ENCODE results near the gene GRM4.
"Not testable (repeated sequence)": the region's sequence is repeated elsewhere in the genome, so short reads cannot be mapped to it uniquely, and the experiment has no call there.

Gene GRM4

GRCh38 chr6:34059914-34060313 is 86.0 kb downstream of the GRM4 start:
- DNase-seq = no peak

- DNase-seq = no peak
Measured at GRCh38 chr6:34059136-34059731, 86.7 kb downstream of the GRM4 start.

GRCh38 chr6:34057790-34058189 is 88.1 kb downstream of the GRM4 start:
- DNase-seq = no peak

DNA sequence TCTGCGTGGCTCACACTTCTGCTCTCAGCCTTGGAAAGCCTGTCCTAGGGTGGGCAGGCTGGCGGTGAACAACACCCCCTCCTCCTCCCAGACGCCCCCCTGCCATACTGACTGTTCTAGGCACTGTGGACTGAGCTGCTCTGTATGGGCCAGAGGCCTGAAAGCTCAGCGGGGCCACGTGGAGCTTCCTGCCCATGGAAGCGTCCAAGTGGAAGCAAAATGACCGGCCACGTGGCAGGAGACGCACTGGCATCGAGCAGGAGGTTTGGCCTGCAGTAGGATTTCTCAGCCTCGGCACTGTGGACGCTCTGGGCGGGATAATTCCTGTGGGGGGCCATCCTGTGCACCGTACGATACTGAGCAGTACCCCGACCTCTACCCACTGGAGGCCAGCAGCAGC is 88.7 kb downstream of the GRM4 start:
- DNase-seq = no peak

- DNase-seq = no peak
Measured at GRCh38 chr6:34056305-34057108, 89.4 kb downstream of the GRM4 start.

DNA sequence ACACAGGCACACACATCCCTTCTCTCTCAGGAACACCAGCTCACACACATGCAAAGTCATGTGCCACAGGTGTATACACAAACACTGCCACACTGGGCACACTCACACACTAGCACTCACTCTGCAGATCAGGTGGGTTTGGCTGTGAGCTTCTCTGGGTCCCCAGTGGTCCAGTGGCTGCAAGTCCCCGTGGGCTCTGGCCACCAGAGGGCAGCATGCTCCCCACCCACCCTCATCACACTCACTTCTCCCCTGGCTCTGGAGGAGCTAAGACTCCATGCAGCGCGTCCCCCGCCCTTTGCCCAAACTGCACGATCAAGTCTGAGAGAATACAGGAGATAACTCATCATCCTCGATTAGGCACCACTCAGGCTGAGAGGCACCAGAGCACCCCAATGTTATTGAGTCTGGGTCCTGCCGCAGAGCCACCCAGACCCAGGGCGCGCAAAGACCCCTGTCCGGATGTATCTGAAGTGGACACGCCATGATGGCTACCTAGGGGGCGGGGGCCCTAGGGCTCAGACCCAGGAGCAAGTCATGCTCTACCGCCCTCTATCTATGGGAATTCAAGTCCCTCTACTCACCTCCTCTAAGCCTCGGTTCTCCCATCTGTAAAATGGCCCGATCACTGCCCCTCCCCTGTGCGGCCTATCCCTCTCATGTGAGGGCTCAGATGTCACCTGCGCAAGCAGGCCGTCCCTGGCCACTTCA is 90.5 kb downstream of the GRM4 start:
- peak in 1 of 2 experiments; percentile 59 for DNase-seq

- no peak for DNase-seq
Measured at GRCh38 chr6:34053721-34054120, 92.2 kb downstream of the GRM4 start.

DNA sequence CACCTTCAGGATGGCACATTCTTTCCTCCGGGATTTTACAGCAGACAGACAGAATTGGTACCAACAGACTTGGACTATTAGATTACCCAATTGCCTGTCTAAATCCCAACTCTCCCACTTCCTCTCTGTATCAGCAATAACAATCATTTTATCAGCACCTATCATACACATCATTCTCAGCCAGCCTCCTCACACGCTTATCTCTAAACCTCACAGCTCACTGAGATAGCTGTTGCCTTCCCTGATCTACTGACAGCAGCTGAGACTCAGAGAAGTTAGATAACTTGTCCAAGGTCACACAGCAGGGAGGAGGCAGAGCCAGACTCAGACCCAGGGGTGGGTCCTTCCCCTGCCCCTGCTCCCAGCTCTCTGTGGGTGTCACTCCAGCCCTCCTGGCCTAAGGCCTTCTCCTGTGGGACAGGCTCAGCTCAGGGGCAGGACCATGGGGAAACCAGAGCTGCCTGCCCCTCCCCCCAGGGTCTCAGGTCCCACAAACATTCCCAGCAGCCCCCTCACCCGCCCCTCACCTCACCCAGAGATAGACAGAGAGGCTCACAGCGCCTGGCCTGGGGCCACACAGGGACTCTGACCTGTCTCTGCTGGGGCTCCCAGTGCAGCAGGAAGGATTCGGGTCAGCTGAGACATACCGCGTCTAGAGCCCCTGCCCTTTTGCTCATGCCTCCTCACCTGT is 92.8 kb downstream of the GRM4 start:
- DNase-seq = no peak

GRCh38 chr6:34052071-34052825 is 93.6 kb downstream of the GRM4 start:
- DNase-seq = no peak

DNA sequence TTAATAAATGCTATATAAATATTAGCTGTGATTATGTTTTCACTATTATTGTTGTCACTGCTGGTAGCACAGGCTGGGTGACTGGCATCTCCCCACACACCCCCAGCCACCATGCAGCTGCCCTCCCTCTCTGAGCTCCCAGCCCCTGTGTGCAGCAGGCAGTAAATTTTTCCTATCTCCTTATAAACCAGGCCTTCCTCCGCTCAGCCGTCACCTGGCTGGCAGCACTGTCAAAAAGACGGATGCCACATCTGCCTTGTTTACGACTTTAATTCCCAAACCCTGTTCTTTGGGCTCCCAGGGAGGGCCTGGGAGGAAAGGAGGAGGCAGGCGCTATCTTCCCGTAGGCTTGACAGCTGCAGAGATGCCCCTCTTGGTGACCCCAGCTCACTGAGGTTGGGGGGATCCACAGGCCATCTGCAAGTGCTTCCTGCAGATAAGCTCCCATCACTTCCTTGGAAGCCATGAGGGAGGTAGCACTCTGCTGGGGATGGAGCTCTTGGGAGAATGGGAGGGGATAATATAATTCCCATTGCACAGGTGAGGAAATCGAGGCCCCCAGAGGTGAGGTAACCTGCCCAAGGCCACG is 94.5 kb downstream of the GRM4 start:
- DNase-seq = no peak

DNA sequence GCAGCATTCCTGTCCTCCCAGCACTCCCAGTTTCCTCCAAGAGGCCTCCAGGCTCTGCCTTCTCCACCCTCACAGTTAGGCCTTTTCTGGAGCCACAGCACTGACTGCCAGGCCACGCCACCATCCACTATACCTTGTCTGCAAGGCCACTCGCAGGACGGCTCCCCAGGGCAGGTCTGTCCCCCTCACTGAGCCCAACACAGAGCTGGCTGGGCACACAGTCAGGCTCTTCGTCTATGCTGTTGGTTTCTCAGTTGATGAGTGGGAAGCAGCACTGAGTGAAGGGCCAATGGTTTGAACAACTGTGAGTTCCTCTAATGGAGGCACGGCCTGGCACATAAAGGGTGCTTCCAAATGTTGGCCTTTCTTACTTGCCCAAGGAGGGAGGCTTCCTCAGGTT is 95.2 kb downstream of the GRM4 start:
- no peak for DNase-seq

GRCh38 chr6:34049395-34050342 is 96.2 kb downstream of the GRM4 start:
- no peak for DNase-seq

- no peak for DNase-seq
Measured at GRCh38 chr6:34047913-34048867, 97.7 kb downstream of the GRM4 start.

- no peak for DNase-seq
Measured at GRCh38 chr6:34046617-34047016, 99.3 kb downstream of the GRM4 start.

- no peak for DNase-seq
Measured at GRCh38 chr6:34045771-34046170, 100.1 kb downstream of the GRM4 start.

GRCh38 chr6:34044945-34045595 is 100.8 kb downstream of the GRM4 start:
- no peak for DNase-seq

- no peak for DNase-seq
Measured at GRCh38 chr6:34043359-34043758, 102.5 kb downstream of the GRM4 start.

- not testable (repeated sequence) for DNase-seq
Measured at GRCh38 chr6:34041998-34042397, 103.9 kb downstream of the GRM4 start.

DNA sequence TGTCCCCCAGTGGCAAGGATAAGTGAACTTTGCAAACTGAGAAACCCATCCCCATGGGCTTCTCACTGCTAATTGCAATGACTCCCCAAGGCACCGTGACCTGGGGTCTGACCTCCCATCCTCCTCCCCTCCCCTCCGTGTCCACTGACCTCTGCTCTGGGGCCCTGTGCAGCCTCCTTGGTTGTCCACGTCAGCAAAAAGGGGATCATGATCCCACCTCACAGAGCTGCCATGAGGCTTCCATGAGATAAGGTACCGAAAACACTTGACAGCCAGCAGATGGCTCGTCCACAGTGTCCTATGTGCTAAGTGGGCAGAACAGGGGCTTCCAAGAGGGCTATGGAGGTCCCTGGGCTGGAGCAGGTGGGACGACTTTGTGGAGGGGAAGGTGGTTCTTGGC is 104.5 kb downstream of the GRM4 start:
- DNase-seq = no peak

All from SW 1271 (cell line).